GM21576 (cell line): ENCODE data around the gene ERCC6.

Source experiments
- ATAC-seq: cut with Tn5 transposase; IDR thresholded peaks from one replicate; pipeline ENCODE4 v1.9.1; 2021; ENCODE audit warnings: mild to moderate bottlenecking, moderate library complexity; ENCODE audit not compliant: unreplicated experiment

Gene ERCC6

GRCh38 chr10:49512121-49512809 is 26.7 kb downstream of the ERCC6 start:
- ATAC-seq, result no peak

GRCh38 chr10:49509771-49510303 is 29.1 kb downstream of the ERCC6 start:
- no peak for ATAC-seq

- no peak for ATAC-seq
These were observed 30.3 kb downstream of the ERCC6 start for GRCh38 chr10:49508654-49509053.

- no peak for ATAC-seq
These were observed 30.7 kb downstream of the ERCC6 start for GRCh38 chr10:49508249-49508648.

- ATAC-seq, result no peak
These were observed 33.3 kb downstream of the ERCC6 start for GRCh38 chr10:49505589-49505988.

GRCh38 chr10:49505076-49505475 is 33.8 kb downstream of the ERCC6 start:
- no peak for ATAC-seq

GRCh38 chr10:49504528-49504927 is 34.4 kb downstream of the ERCC6 start:
- ATAC-seq, result no peak

- ATAC-seq, result no peak
These were observed 36.6 kb downstream of the ERCC6 start for GRCh38 chr10:49502358-49502757.

- no peak for ATAC-seq
These were observed 38.5 kb downstream of the ERCC6 start for GRCh38 chr10:49500412-49500811.

- no peak for ATAC-seq
These were observed 39.5 kb downstream of the ERCC6 start for GRCh38 chr10:49499305-49499851.

GRCh38 chr10:49498425-49498824 is 40.5 kb downstream of the ERCC6 start:
- no peak for ATAC-seq

- no peak for ATAC-seq
These were observed 41.6 kb downstream of the ERCC6 start for GRCh38 chr10:49497358-49497757.

- no peak for ATAC-seq
These were observed 50.7 kb downstream of the ERCC6 start for GRCh38 chr10:49488056-49488717.

- ATAC-seq, result no peak
These were observed 52.2 kb downstream of the ERCC6 start for GRCh38 chr10:49486738-49487137.

- ATAC-seq, result no peak
These were observed 52.9 kb downstream of the ERCC6 start for GRCh38 chr10:49486009-49486408.

- ATAC-seq, result no peak
These were observed 54.3 kb downstream of the ERCC6 start for GRCh38 chr10:49484486-49485235.

- ATAC-seq, result no peak
These were observed 60.1 kb downstream of the ERCC6 start for GRCh38 chr10:49478819-49479218.

- ATAC-seq, result no peak
These were observed 64.0 kb downstream of the ERCC6 start for GRCh38 chr10:49474901-49475300.

GRCh38 chr10:49471532-49471931 is 67.4 kb downstream of the ERCC6 start:
- no peak for ATAC-seq

- no peak for ATAC-seq
These were observed 73.2 kb downstream of the ERCC6 start for GRCh38 chr10:49465736-49466135.
